NCI-H2227 (cell line): Measurements from ENCODE around the gene PHF2.

Source experiments
- DNase-seq: peaks from one replicate; lab custom pipeline; 2025; ENCODE audit not compliant: unreplicated experiment; lab: John Stamatoyannopoulos, UW

PHF2 gene

DNA sequence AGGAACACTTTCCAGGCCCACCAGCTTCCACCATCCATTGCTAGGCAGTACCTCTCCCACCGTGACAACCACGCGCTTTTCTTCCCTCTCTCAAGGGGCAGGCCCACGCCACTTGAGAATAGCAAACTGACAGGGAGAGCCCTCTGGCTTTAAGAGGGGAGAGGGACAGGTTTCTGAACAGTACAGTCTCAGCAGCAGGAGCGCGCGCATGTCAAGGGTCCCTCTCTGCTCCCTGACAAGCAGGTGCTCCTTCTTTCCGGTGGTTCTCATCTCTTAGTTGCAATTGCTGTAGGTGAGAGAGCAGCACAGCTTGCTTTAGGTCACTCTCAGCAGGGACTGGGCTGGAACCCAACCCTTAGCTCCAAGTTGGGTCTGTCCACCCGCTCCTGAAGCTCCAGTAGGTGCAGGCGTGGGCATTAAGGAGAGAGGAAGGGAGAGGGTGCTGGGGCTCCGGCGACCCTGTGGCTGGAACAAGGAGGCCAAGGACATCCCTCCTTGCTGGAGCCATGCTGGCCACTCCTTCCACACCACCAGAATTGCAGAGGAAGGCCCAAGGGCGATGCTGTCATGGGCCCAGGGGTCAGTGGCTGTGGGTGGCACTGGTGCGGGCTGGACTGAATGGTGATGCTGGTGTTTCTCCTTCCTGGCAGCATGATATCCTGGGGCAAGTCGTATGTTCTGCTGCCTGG is 9.0 kb upstream of the PHF2 start:
- DNase-seq = peak; percentile 33

- no peak for DNase-seq
Measured at GRCh38 chr9:93568169-93568568, 8.2 kb upstream of the PHF2 start.

DNA sequence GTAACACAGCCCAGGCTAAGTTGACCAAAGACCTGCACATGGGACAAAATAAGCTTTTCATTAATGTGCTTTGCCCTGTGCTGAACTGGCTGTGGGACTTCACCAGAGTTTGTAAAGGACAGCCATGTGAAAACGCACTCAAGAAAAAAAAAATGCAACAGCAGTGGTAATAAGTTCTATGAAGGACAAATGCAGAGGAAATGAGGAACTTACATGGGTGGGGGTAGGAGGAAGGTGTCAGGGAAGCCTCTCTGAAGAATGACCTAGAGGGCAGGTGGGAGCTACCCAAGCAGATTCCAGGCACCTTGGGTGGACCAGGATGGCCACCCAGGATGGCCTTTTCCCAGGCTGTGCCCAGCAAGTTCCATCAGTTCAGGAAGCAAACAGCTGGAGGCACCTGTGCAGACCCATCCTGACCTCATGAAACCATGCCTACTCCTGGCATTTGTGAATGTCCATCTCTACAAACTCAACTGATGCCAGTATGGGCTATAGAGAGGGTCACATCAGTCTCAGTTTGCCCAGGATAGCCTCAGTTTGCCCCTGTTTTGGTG is 6.7 kb upstream of the PHF2 start:
- DNase-seq = no peak

DNA sequence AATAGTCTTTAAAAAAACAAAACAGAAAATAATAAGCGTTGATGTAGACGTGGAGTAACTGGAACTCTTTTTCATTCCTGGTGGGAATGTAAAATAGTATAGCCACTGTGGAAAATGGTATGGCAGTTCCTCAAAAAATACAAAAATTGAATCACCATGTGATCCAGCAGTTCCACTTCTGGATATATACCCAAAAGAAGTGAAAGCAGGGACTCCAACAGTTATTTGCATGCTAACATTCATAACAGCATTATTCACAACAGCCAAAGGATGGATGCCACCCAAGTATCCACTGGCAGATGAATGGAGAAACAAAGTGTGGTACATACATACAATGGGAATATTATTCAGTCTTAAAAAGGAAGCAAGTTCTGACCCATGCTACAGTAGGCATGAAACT is 4.2 kb upstream of the PHF2 start:
- DNase-seq = no peak

GRCh38 chr9:93572636-93573515 is 3.5 kb upstream of the PHF2 start:
- no peak for DNase-seq

DNA sequence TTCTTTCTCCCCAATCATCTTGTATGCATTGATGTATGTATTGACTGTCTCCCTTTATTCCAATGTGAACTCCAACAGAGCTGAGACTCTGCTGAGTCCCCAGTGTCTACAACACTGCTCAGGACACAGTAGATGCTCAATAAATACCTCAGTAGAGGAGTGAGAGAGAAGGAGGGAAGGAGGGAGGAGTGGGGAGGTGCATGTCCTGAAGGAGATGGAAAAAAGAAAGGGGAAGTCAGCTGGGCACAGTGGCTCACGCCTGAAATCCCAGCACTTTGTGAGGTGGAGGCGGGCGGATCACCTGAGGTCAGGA is 2.9 kb upstream of the PHF2 start:
- DNase-seq = no peak

DNA sequence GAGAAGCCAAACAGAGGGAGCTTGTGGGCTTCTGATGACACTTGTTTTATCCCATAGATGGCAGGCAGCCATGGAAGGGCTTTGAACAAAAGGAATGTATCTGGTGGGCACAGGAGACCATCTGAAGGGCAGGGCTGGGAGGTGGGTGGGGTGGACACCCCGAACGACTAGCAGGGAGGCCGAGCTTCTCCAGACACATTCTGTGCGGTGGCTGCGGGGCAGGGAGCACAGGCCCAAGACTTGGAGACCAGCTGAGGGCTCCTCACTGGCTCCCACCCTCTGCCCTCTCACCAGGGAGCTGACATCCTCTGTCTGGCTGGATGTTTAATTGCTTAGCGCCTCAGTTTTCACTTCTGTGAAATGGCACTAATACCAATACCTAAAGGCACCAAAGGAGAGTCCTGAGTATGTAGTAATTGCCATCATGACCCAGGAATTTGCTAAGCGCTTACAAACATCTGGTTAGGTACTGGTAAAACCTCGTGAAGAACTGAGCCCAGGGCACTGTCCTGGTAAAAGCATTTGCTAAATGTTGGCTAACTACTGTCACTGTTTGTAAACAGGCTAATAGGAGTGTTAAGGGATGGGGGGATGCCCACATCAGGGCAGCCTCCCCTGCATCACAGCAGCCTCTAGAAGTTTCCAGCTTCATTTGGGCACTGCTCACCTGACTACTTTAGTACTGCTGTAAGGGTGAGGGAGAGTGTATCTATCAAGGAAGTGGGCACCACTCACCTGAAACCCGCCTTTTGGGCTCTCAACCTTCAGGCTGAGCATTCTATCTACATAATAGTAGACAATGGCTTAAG is 2.1 kb upstream of the PHF2 start:
- DNase-seq = no peak

DNA sequence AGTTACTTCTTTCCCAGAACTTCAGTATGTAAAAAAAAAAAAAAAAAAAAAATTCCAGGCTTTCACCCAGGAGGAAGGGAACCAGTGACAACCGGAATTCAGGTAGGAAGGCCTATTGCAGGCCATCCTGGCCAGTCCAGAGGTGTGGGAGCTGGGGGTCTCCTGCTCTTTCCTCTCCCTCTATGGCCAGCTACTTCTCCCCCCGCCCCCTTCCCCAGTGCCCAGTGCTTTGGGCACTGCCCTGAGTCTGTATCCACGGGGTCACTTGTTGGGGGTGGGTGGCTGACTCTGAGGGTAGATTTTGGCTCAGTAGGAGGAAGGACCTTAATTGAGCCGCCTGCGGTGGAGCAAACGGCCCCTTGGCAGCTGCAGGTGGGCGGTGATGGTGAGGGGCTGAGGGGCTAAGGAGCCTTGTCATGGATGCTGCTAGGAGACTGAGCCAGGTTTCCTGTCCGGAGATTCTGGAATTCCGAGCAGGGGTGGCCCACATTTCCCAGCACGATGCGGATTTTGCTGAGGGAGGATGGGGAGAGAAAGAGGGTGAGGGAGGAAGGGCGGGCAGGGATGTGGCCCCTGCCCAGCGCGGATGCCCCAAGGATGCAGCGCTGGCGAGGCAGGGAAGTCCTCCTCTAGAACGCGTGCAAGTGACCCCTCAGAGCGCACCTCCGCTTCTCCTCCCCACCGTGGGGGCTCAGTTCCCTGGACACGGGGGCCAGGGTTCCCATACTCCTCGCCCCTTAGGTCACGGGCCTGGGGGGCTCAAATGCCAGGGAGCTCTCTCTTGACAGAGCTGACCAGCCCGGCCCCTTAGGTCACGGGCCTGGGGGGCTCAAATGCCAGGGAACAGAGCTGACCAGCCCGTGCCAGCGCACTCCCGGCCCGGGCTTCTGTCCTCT is 1.2 kb upstream of the PHF2 start:
- no peak for DNase-seq

DNA sequence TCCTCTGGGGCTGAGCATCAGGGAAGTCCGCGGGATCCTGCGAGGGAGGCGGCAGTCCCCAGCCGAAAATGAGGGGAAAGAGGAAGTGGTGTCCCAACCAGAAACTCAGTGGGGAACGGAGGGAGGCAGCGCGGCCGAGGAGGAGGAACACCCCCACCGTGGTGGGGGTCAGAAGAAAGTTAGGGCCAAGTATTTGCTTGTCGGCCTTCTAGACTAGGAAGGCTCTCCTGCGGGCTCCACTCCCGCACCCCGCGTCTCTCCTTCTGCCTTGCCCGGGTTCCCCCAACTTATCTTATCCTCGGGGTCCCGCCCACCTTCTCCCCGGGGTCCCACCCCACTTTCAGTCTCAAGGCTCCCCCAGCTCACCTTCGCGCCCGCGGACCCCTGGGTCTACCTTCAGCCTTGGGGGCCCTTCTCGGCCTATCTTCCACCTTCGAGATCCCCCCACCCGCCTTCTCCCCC is 557 bp upstream of the PHF2 start:
- DNase-seq = no peak

- DNase-seq = no peak
Measured at GRCh38 chr9:93577078-93577974, 942 bp downstream of the PHF2 start.

DNA sequence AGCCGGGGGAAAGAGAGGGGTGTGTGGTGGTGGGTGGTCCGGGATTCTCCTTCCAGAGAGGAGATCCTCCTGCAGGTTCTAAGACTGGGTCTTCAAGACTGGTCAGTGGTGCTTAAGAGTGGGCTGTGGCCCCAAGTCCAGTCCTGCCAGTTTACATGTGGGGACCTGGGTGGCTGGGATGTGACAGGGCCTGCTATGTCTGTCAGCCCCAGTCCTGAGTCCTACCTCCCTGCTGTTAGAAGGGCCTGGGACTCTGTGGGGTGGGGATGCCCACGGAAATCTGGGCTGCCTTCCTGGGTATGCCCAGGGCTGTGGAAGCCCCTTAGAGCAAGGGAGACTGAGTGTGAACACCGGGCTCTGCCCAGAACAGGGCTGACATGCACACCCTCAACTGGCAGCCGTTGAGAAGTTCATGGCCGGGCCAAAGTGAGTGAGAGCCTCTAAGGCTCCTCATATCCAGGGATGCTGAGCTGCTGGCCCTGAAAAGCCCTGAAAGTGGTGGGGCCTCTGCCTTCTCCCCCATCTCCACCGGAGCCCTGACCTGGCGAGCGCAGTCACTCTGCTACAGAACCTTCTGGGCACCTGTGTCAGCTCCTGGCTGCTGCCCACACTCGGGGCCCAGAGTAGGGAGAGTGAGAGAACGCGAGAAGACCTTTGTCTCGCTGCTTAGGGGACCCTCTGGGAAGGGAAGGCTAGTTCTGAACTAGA is 1.7 kb downstream of the PHF2 start:
- DNase-seq = no peak

DNA sequence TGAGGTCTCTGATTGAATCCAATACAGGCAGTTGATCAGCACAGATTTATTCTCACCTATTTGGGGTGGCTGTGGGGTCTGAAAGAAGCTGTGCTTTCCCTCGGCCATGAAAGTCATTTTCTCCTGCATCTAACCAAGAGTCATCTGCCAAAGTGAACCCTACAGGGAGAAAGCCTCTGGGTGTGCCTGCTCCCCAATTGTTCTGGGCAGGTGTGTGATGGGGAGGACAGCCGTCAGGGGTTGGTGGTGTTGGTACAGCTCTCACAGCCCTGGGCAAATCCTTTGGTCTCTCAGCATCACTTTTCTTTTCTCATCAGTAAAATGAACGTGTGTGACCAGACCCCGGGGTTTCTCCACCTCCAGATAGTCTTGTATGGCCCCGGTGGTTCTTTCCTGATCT is 2.5 kb downstream of the PHF2 start:
- DNase-seq = no peak

DNA sequence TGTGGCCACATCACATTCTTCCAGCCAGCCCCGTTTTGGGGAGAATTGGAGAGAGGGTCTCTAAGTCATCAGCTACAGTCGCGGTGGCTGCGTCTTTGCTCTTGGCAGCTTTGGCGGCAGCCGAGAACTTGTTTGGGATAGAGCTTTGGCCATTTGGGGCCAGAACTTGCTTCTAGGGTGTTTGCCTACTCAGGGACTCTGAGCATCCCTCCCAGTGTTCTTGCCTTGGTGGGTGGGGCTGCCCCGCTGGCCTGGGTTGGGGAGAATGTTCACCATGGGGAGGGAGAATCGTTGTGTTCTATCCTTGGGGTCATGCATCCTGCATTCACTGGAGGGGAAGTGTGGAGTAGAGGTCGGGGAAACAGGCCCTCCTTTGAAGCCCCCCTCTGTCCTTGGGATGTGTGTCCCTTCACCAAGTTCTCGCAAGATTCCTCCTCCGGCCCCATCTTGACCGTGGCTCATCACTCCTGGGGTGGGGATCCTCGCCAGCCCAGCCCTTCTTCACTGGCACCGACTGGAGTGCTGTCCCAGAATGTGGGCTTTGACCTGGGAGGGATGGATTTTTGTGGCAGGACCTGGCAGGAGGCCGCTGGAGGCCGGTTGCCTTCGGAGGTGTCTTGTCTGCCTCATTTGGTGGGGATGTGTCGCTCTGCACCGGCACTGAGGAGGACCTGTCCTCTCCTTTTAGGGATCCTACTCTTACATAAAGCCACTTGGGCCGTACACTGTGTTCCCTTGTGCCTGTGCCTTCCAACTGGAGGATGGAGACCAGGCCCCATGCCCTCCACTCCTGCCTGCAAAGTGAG is 3.5 kb downstream of the PHF2 start:
- DNase-seq = no peak

GRCh38 chr9:93580654-93581380 is 4.4 kb downstream of the PHF2 start:
- no peak for DNase-seq

- no peak for DNase-seq
Measured at GRCh38 chr9:93582115-93582514, 5.7 kb downstream of the PHF2 start.

GRCh38 chr9:93582550-93582949 is 6.2 kb downstream of the PHF2 start:
- DNase-seq = no peak

DNA sequence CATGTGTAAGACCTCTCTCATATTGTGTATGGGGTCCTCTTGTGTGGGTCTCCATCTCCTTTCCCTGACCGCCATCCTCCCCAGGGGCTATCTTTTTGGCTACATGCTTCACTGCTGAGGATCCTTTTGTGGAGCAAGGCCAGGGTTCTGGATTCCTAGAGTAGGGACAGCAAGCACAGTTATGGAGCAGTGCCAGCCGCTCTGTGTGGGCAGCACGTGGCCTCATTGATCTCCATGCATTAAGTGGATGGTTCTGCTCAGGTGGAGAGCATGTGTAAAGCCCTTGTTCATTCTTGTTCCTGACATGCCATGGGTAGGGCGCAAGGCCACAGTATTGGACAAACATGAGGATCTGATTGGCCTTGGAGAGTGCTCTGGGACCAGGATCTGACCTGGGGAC is 8.9 kb downstream of the PHF2 start:
- no peak for DNase-seq
